Liver (tissue), 9 donors: ENCODE measurements around the gene ELP5. TPM values are rescaled to one million over a fixed set of nuclear protein-coding genes. Genes with fewer than 3 reads are reported as not detected.

ENCODE experiments used
- DNase-seq: peaks from one replicate; pipeline ENCODE4 v3.0.0-alpha.2; 2017; ENCODE audit warnings: low spot score
- H3K27ac ChIP-seq, 2 donors: one replicate each; pipeline ENCODE4 v1.7.0; 2013; ENCODE audit warnings: inconsistent platforms in 2 of 2, low read length in 2 of 2, control low read depth in 1 of 2, low read depth in 1 of 2, mild to moderate bottlenecking in 1 of 2
- H3K27me3 ChIP-seq, 4 donors: one replicate each; pipeline versions ENCODE4 v1.6.1 to v1.7.0; 2013; ENCODE audit warnings: low read length in 3 of 4, inconsistent platforms in 1 of 4, mild to moderate bottlenecking in 1 of 4, moderate library complexity in 1 of 4; ENCODE audit not compliant: control insufficient read depth in 4 of 4, insufficient read depth in 4 of 4
- H3K36me3 ChIP-seq, 4 donors: one replicate each; pipeline versions ENCODE4 v1.6.1 to v1.7.0; 2013; ENCODE audit warnings: low read length in 3 of 4, mild to moderate bottlenecking in 3 of 4, low read depth in 1 of 4, moderate library complexity in 1 of 4; ENCODE audit not compliant: control insufficient read depth in 4 of 4, insufficient read depth in 3 of 4
- H3K4me1 ChIP-seq, 4 donors: one replicate each; pipeline versions ENCODE4 v1.6.1 to v1.7.0; 2013; ENCODE audit warnings: low read length in 3 of 4, mild to moderate bottlenecking in 3 of 4, moderate library complexity in 1 of 4; ENCODE audit not compliant: control insufficient read depth in 4 of 4, insufficient read depth in 4 of 4
- H3K4me3 ChIP-seq, 3 donors: one replicate each; pipeline versions ENCODE4 v1.6.1 to v1.7.0; 2013; ENCODE audit warnings: low read length in 3 of 3, control low read depth in 1 of 3, low read depth in 1 of 3, mild to moderate bottlenecking in 1 of 3
- H3K9ac ChIP-seq, 2 donors: one replicate each; pipeline ENCODE4 v1.7.0; 2013; ENCODE audit warnings: low read length in 2 of 2, mild to moderate bottlenecking in 2 of 2, moderate library complexity in 2 of 2, control low read depth in 1 of 2, low read depth in 1 of 2
- H3K9me3 ChIP-seq, 4 donors: one replicate each; pipeline versions ENCODE4 v1.6.1 to v1.7.0; 2013; ENCODE audit warnings: low read length in 3 of 4; ENCODE audit not compliant: control insufficient read depth in 4 of 4
- ATF3 ChIP-seq: IDR thresholded peaks from 2 replicates; pipeline ENCODE4 v1.6.1; 2016; ENCODE audit warnings: antibody characterized with exemption
- CTCF ChIP-seq: fragments of 150-350 bp; IDR thresholded peaks from 2 replicates; pipeline ENCODE4 v1.5.1; 2017; ENCODE audit warnings: improper control_type of control experiment, low read depth, low read length; ENCODE audit not compliant: missing input control
- EGR1 ChIP-seq, 2 donors: IDR thresholded peaks; 2 replicates each; pipeline ENCODE4 v1.6.1; 2016 to 2018; ENCODE audit warnings: antibody characterized with exemption in 2 of 2, low read depth in 2 of 2
- FOXA1 ChIP-seq: IDR thresholded peaks from 2 replicates; pipeline ENCODE4 v1.6.1; 2016; ENCODE audit warnings: antibody characterized with exemption
- FOXA2 ChIP-seq: IDR thresholded peaks from 2 replicates; pipeline ENCODE4 v1.6.1; 2016; ENCODE audit warnings: antibody characterized with exemption
- GABPA ChIP-seq, 2 donors: IDR thresholded peaks in 1 of 2; conservative IDR thresholded peaks in 1 of 2; 2 replicates each; pipeline ENCODE4 v1.6.1; 2016; ENCODE audit warnings: antibody characterized with exemption in 2 of 2, mild to moderate bottlenecking in 1 of 2, moderate library complexity in 1 of 2
- HNF4A ChIP-seq, 2 donors: conservative IDR thresholded peaks; 2 replicates each; pipeline ENCODE4 v1.6.1; 2016; ENCODE audit warnings: antibody characterized with exemption in 2 of 2, mild to moderate bottlenecking in 2 of 2
- HNF4G ChIP-seq: IDR thresholded peaks from 2 replicates; pipeline ENCODE4 v1.6.1; 2016; ENCODE audit warnings: antibody characterized with exemption
- JUND ChIP-seq, 2 donors: IDR thresholded peaks; 2 replicates each; pipeline ENCODE4 v1.6.1; 2016; ENCODE audit warnings: antibody characterized with exemption in 2 of 2
- MAX ChIP-seq: IDR thresholded peaks from 2 replicates; pipeline ENCODE4 v1.6.1; 2016; ENCODE audit warnings: antibody characterized with exemption
- NR2F2 ChIP-seq: IDR thresholded peaks from 2 replicates; pipeline ENCODE4 v1.6.1; 2016; ENCODE audit warnings: antibody characterized with exemption
- RAD21 ChIP-seq, 2 donors: IDR thresholded peaks; 2 replicates each; pipeline ENCODE4 v1.6.1; 2016; ENCODE audit warnings: antibody characterized with exemption in 2 of 2, mild to moderate bottlenecking in 2 of 2
- REST ChIP-seq: IDR thresholded peaks from 2 replicates; pipeline ENCODE4 v1.6.1; 2016; ENCODE audit warnings: antibody characterized with exemption, mild to moderate bottlenecking
- RXRA ChIP-seq, 2 donors: IDR thresholded peaks; 2 replicates each; pipeline ENCODE4 v1.6.1; 2017 to 2018; ENCODE audit warnings: antibody characterized with exemption in 2 of 2, mild to moderate bottlenecking in 1 of 2
- SP1 ChIP-seq: IDR thresholded peaks from 2 replicates; pipeline ENCODE4 v1.6.1; 2018; ENCODE audit warnings: antibody characterized with exemption, mild to moderate bottlenecking
- TAF1 ChIP-seq: conservative IDR thresholded peaks from 2 replicates; pipeline ENCODE4 v1.6.1; 2016; ENCODE audit warnings: antibody characterized with exemption, mild to moderate bottlenecking
- YY1 ChIP-seq: IDR thresholded peaks from 2 replicates; pipeline ENCODE4 v1.6.1; 2016; ENCODE audit warnings: antibody characterized with exemption, mild to moderate bottlenecking
- ZBTB33 ChIP-seq: IDR thresholded peaks from 2 replicates; pipeline ENCODE4 v1.6.1; 2016; ENCODE audit warnings: antibody characterized with exemption
- whole genome bisulfite sequencing: extraction: QIAGEN DNeasy Blood & Tissue Kit; methylation state at CpG from one replicate; pipeline ENCODE4 v1.1.7; 2013; 5-methylcytosine and 5-hydroxymethylcytosine counted together
- polyA plus RNA-seq, 2 donors: library from polyadenylated mRNA; stranded (reverse) in 1 of 2; unstranded in 1 of 2; fragments of 200-250 nt in 1 of 2; fragments of >200 nt in 1 of 2; fragmentation: Nextera tagmentation in 1 of 2; extraction: Ambion mirVana in 1 of 2; gene quantifications; one replicate each; pipeline versions ENCODE4 v1.2.1 to v1.2.3, GENCODE V29; 2013 to 2015
- total RNA-seq, 2 donors: library from RNA; depleted of rRNA; stranded (reverse); fragments of >200 nt; gene quantifications; one replicate each; pipeline ENCODE4 v1.2.3, GENCODE V29; 2014
- donor health status: healthy.
- donor health status: healthy.
- donor health status: healthy.
- donor health status: healthy.
- donor health status: healthy.

ELP5 gene
- total and polyA plus RNA-seq, 4 donors, result 19.3 to 38.4 (median 26.6) TPM

GRCh38 chr17:7219812-7220592 is 32.0 kb upstream of the ELP5 start, which contains the start of the genes ACADVL and DLG4:
TSS of gene ACADVL (plus strand) at chr17:7219938. CDS start at chr17:7219985, 47 bp downstream.
TSS of gene DLG4 (minus strand) at chr17:7219836.
- under 1% methylated on average over 63 of the region's 63 CpGs for WGBS
- peaks cover 11 to 40% (median 27%) of the 10 kb centered on the region in 4 donors for H3K36me3 ChIP-seq
- H3K4me1 ChIP-seq, result peaks cover 12 to 60% (median 46%) of the 10 kb centered on the region in 4 donors
- peak; percentile 97 to 98 for TF ChIP-seq RXRA (IDR thresholded peaks at IDR 0.05)
- peak; percentile 49 for TF ChIP-seq ZBTB33
- peak; percentile 55 for TF ChIP-seq FOXA1
- TF ChIP-seq MAX, result peak; percentile 86
- peak in 1 of 2 donors; percentile 82 for TF ChIP-seq GABPA (IDR thresholded peaks at IDR 0.05 in 1 of 2, conservative IDR thresholded peaks at IDR 0.05 in 1 of 2)
- no peak for TF ChIP-seq CTCF
- peak; percentile 33 for TF ChIP-seq YY1
- TF ChIP-seq REST, result peak; percentile 5
- TF ChIP-seq EGR1 (IDR thresholded peaks at IDR 0.05; ENCODE audit: low read depth in 2 of 2), result peak; percentile 92 to 99
- peak; percentile 9 to 28 for TF ChIP-seq RAD21 (IDR thresholded peaks at IDR 0.05)
- TF ChIP-seq HNF4G, result peak; percentile 48
- TF ChIP-seq NR2F2, result peak; percentile 51
- TF ChIP-seq HNF4A (conservative IDR thresholded peaks at IDR 0.05), result peak; percentile 84 to 92
- TF ChIP-seq SP1, result peak; percentile 98
- TF ChIP-seq FOXA2, result peak; percentile 39
- TF ChIP-seq TAF1, result peak; percentile 54
- TF ChIP-seq ATF3, result no peak
- TF ChIP-seq JUND (IDR thresholded peaks at IDR 0.05), result peak; percentile 82 to 95
- H3K4me3 ChIP-seq, result peak within 1 kb of the TSS; percentile 79 to 82 (median 82)
- peak; percentile 84 for DNase-seq
- peak within 1 kb of the TSS; percentile 78 to 79 for H3K9ac ChIP-seq
- no peaks in the 10 kb centered on the region for H3K9me3 ChIP-seq
- no peaks in the 10 kb centered on the region for H3K27me3 ChIP-seq
- H3K27ac ChIP-seq, result peak within 1 kb of the TSS; percentile 99
